GM10248 (cell line): ENCODE measurements around the gene ITPKB.

Experiments used
- CTCF ChIA-PET: fragments of 300-600 bp; sonication (Branson Sonifier 250); formaldehyde crosslinking; extraction: SDS; loops from one replicate; lab custom pipeline; 2021; ENCODE audit warnings: antibody characterized with exemption; lab: Yijun Ruan, JAX
- POLR2A ChIA-PET: fragments of 350-650 bp; sonication (Branson Sonifier 250); formaldehyde crosslinking; extraction: SDS; loops from one replicate; lab custom pipeline; 2020; ENCODE audit warnings: antibody characterized with exemption; lab: Yijun Ruan, JAX
- DNase-seq: peaks from one replicate; pipeline ENCODE4 v3.0.0; 2012; ENCODE audit errors: extremely low spot score
- CTCF ChIP-seq: IDR thresholded peaks from 2 replicates; pipeline ENCODE4 v1.5.1; 2012; ENCODE audit warnings: mild to moderate bottlenecking, low read depth; ENCODE audit errors: extremely low read depth, missing control alignments, control extremely low read depth

Gene ITPKB

DNA sequence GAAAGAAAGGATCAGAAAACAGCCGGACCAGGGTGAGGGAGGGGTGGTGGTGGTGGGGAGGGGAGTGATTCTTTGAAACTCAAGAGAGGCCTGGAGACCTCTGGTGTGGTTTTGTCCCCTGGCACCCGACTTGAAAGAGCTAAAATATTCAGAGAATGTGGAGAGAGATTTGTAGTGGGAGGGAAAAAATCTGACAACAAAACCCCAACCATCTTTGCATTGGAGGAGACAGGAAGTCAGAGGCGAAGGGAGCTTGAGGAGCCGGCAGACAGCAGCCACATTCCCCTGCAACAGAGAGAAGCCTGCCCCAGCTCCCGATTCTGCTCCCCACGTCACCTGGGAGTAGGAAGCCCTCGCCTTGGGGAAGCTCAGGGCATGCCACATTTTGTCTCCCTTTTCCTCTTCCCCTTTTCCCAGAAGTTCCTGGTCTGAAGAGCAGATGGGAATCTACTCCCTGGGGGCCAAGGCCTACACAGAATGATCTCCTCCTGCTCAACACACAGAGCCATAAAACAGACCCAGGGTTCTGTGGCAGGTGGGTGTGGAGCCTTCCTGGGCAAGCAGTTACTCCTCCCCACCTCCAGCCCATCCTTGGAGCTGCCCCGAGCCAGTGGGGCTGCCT is 84.9 kb downstream of the ITPKB start:
- no peak for TF ChIP-seq CTCF
- no peak for DNase-seq
- ChIA-PET CTCF (interaction anchor here (0.8 to 2.9 kb wide), 9 partner anchors 9 to 174 kb away, joined by 3 to 10 read pairs (median 4); no protein-coding TSS in a partner anchor), POLR2A (no interaction called here)

GRCh38 chr1:226653311-226653921 is 85.7 kb downstream of the ITPKB start:
- TF ChIP-seq CTCF, result no peak
- CTCF ChIA-PET, result interaction anchor here (1.0 to 2.9 kb wide), 7 partner anchors 9 to 36 kb away, joined by 3 to 10 read pairs (median 4); no protein-coding TSS in a partner anchor
- DNase-seq, result no peak
- POLR2A ChIA-PET, result no interaction called here

- no peak for TF ChIP-seq CTCF
- ChIA-PET POLR2A (no interaction called here), CTCF (interaction anchor here (1.9 to 2.9 kb wide), 2 partner anchors 8 to 11 kb away, joined by 8 to 10 read pairs; no protein-coding TSS in a partner anchor)
- DNase-seq, result no peak
Measured at GRCh38 chr1:226652613-226653012, 86.5 kb downstream of the ITPKB start.

GRCh38 chr1:226651732-226652105 is 87.4 kb downstream of the ITPKB start:
- ChIA-PET POLR2A (no interaction called here), CTCF (no interaction called here)
- TF ChIP-seq CTCF, result no peak
- no peak for DNase-seq

GRCh38 chr1:226651041-226651731 is 87.9 kb downstream of the ITPKB start:
- no peak for TF ChIP-seq CTCF
- POLR2A ChIA-PET, result no interaction called here
- CTCF ChIA-PET, result interaction anchor here (0.9 to 1.5 kb wide), 3 partner anchors 13 to 174 kb away, joined by 3 to 4 read pairs (median 4); no protein-coding TSS in a partner anchor
- DNase-seq, result no peak

- DNase-seq, result no peak
Measured at GRCh38 chr1:226650236-226650841, 88.7 kb downstream of the ITPKB start.

More at GRCh38 chr1:226650236-226650841, 88.7 kb downstream of the ITPKB start:
- POLR2A ChIA-PET, result no interaction called here
- no peak for TF ChIP-seq CTCF
- CTCF ChIA-PET, result interaction anchor here (0.9 to 1.5 kb wide), 3 partner anchors 14 to 175 kb away, joined by 3 to 4 read pairs (median 4); no protein-coding TSS in a partner anchor
